SJSA1 (cell line): ENCODE data around the gene CMSS1. TPM values are rescaled to one million over a fixed set of nuclear protein-coding genes. Genes with fewer than 3 reads are reported as not detected.
"Not testable (repeated sequence)": the region's sequence is repeated elsewhere in the genome, so short reads cannot be mapped to it uniquely, and the experiment has no call there.

ENCODE experiments used
- DNase-seq, 2 experiments: peaks; one replicate each; pipeline ENCODE4 v3.0.0-alpha.2; 2015 to 2020; ENCODE audit warnings: low spot score in 2 of 2, low read depth in 1 of 2
- H3K27ac ChIP-seq: fragments of 250-450 bp; sonication (Bioruptor Pico); 2 replicates; pipeline ENCODE4 v1.5.1; 2020; ENCODE audit warnings: mild to moderate bottlenecking, moderate library complexity
- H3K27me3 ChIP-seq: fragments of 250-450 bp; sonication (Bioruptor Pico); replicated peaks from 2 replicates; pipeline ENCODE4 v1.5.1; 2020; ENCODE audit warnings: mild to moderate bottlenecking, moderate library complexity
- H3K36me3 ChIP-seq: fragments of 250-450 bp; sonication (Bioruptor Pico); 2 replicates; pipeline ENCODE4 v1.5.1; 2020; ENCODE audit warnings: mild to moderate bottlenecking
- H3K4me1 ChIP-seq: fragments of 250-450 bp; sonication (Bioruptor Pico); replicated peaks from 2 replicates; pipeline ENCODE4 v1.6.1; 2021; ENCODE audit warnings: mild to moderate bottlenecking
- H3K4me3 ChIP-seq: fragments of 250-450 bp; sonication (Bioruptor Pico); 2 replicates; pipeline ENCODE4 v1.5.1; 2020; ENCODE audit warnings: mild to moderate bottlenecking
- H3K9me3 ChIP-seq: fragments of 250-450 bp; sonication (Bioruptor Pico); replicated peaks from 2 replicates; pipeline ENCODE4 v1.5.1; 2020; ENCODE audit warnings: mild to moderate bottlenecking
- total RNA-seq: library from RNA; depleted of rRNA; stranded (reverse); fragments of >200 nt; shearing (Covaris generic); gene quantifications from 2 replicates; pipeline ENCODE4 v1.2.3, GENCODE V29; 2014

The CMSS1 gene
- total RNA-seq, 1 experiment from 2014 or later = 29.5 TPM

DNA sequence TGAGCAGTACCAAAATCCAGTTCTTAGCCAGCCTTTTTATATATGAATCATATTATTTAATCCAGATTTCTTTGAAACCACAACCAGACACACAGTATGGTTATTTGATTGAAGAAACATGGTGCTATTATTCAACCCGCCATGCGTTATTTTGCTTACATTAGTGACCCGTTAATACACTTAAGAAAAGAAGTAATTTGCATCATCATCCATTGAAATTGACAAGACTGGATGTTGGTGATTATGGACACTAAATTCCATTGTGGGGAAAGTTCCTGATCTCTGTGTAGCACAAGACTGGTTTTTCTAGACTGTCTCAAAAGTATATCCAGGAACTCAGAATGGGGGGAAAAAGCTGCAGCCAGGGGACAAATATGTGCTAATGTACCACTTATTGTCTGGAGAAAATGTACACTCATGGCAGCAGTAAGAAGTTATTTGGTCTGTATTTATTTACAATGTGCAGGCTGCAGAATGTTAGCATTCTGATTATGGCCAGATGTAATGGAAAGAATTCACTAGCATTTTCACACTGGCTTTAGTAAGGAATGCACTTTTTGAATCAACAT is 216.3 kb downstream of the CMSS1 start:
- Histone ChIP-seq H3K27ac (peak overlapping the region; percentile 32; the same call in 1 of the 2 replicates), H3K36me3 (no peaks in the 10 kb centered on the region)

GRCh38 chr3:100039075-100039474 is 221.4 kb downstream of the CMSS1 start:
- Histone ChIP-seq H3K9me3 (no peaks in the 10 kb centered on the region), H3K4me1 (peaks cover 48% of the 10 kb centered on the region), H3K4me3 (no peak overlapping the region), H3K27me3 (no peaks in the 10 kb centered on the region), H3K36me3 (no peaks in the 10 kb centered on the region), H3K27ac (no peak overlapping the region)
- DNase-seq = no peak

More for the DNA sequence above, 216.3 kb downstream of the CMSS1 start:
- no peak overlapping the region for H3K4me3 ChIP-seq
- H3K27me3 ChIP-seq = no peaks in the 10 kb centered on the region
- DNase-seq = peak in 1 of 2 experiments; percentile 66
- H3K4me1 ChIP-seq = peaks cover 33% of the 10 kb centered on the region
- H3K9me3 ChIP-seq = no peaks in the 10 kb centered on the region

DNA sequence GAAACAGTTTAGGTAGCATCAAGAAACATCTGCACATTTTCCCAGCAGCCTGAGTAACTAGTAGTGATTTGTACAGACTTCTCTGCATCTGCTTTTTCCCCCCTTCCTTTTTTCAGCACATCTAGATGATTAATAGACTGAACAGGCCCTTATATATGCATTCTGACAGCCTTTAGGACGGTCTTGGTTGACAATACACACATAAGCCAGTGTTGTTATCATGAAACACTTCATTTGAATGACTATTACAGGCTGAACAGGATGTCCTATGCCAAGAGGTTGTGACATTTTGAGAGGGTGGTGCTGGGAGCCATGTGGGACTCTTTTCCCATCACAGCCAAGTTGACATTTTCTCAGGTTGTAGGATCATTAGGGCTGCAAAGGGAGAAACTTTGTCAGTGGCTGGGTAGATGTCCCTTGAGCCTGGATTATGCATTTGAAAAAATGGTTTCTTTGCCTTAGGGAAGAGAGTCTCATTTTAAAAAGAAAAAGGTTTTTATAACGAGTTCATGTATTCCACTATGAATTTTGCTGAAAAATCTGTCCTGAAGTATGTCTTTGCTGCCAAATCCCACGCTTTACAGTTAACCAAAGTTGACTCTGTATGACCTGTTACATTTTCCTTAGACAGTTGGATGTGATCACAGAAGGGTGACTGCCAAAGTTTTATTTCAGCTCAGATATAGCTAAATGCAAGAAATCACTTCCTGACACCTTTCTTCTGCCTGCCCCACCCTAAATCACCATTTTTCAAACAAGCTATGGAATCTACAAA is 223.0 kb downstream of the CMSS1 start:
- DNase-seq = no peak

GRCh38 chr3:100041328-100041749 is 223.7 kb downstream of the CMSS1 start:
- peak in 1 of 2 experiments; percentile 94 for DNase-seq
- H3K4me3 ChIP-seq = no peak overlapping the region
- H3K4me1 ChIP-seq = peaks cover 54% of the 10 kb centered on the region
- peak overlapping the region; percentile 95 for H3K27ac ChIP-seq
- no peaks in the 10 kb centered on the region for H3K27me3 ChIP-seq
- no peaks in the 10 kb centered on the region for H3K9me3 ChIP-seq
- no peaks in the 10 kb centered on the region for H3K36me3 ChIP-seq

More for the DNA sequence above, 223.0 kb downstream of the CMSS1 start:
- H3K4me1 ChIP-seq = peaks cover 47% of the 10 kb centered on the region
- no peaks in the 10 kb centered on the region for H3K9me3 ChIP-seq
- H3K27me3 ChIP-seq = no peaks in the 10 kb centered on the region
- peak overlapping the region; percentile 95 for H3K27ac ChIP-seq
- no peak overlapping the region for H3K4me3 ChIP-seq
- H3K36me3 ChIP-seq = no peaks in the 10 kb centered on the region

DNA sequence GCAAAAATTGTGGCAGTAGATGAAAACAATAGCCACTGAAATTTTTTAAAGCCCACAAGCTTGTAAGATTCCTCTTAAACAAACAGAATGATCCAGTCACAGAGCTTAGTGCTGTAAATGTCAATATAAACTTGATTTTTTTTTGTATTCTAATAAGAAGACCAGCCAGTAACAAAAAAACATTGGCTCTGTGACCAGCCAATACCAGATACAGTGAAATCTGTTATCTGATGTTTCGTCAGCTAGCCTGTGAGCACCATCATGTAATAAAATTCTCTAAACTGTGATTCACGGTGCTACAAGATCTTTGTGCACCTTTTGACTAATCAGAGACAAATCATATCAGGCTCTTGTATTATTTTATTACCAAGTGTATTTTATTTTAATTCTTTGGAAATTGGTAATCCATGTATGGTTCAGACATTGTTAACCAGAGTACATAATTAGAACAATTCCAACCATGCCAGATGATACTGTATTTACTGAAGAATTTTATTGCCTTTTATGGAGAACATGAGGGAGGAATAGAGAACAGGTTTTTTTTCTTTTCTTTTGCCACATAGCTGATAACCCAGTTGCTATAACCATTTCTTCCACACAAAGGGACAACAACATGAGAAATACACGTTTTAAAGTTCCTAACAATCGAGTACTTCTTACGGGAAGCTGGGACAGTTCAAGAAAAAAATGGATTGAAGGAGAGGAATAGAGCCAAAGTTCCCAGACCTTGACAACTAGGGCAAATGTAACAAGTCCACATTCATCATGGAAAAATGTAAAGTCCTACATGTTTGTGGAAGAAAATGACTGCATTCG is 224.7 kb downstream of the CMSS1 start:
- no peaks in the 10 kb centered on the region for H3K27me3 ChIP-seq
- no peaks in the 10 kb centered on the region for H3K36me3 ChIP-seq
- no peak overlapping the region for H3K4me3 ChIP-seq
- H3K9me3 ChIP-seq = no peaks in the 10 kb centered on the region
- H3K27ac ChIP-seq = peak overlapping the region; percentile 95
- peaks cover 65% of the 10 kb centered on the region for H3K4me1 ChIP-seq
- peak in 1 of 2 experiments; percentile 71 for DNase-seq

DNA sequence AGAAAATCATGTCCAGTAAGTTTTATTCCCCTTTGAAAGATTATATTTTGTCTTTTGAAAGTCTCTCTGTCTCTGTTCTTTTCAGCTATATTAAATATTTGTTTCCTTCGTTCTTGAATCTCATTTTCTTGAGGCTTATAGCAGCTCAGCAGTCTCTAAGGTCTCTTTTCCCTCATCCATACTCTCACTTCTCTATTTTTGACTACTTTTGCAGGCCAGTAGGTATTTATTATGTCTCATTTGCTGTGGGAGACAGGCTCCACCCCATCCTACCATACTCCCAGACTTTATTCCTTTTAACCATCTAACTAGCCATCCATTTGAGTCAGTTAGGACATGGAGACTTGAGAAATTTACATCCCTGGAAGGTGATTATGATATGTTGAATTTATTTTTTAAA is 225.6 kb downstream of the CMSS1 start:
- H3K27me3 ChIP-seq = no peaks in the 10 kb centered on the region
- no peak overlapping the region for H3K4me3 ChIP-seq
- H3K27ac ChIP-seq = peak overlapping the region; percentile 95
- H3K36me3 ChIP-seq = no peaks in the 10 kb centered on the region
- H3K4me1 ChIP-seq = peaks cover 74% of the 10 kb centered on the region
- no peak for DNase-seq
- no peaks in the 10 kb centered on the region for H3K9me3 ChIP-seq

DNA sequence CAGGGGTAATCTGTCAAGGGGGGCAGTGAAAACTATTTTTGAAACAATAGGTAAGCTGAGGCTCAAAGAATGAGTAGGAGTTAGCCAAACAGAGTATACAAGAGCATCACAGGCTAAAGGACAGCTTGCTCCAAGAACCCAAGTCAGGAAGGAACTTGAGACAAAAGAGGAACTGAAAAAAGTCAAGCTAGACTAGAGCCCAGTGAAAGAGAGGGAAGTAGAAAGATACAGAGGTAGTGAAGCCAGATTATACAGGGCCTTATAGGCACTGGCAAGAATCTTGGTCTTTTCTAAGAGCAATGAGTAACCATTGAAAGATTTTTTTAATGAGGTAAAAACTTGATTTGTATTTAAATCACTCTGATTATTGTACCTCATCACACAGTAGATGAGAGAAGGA is 226.7 kb downstream of the CMSS1 start:
- H3K27me3 ChIP-seq = no peaks in the 10 kb centered on the region
- no peak overlapping the region for H3K4me3 ChIP-seq
- peaks cover 79% of the 10 kb centered on the region for H3K4me1 ChIP-seq
- DNase-seq = no peak
- H3K9me3 ChIP-seq = no peaks in the 10 kb centered on the region
- H3K36me3 ChIP-seq = no peaks in the 10 kb centered on the region
- H3K27ac ChIP-seq = no peak overlapping the region

- H3K4me3 ChIP-seq = no peak overlapping the region
- DNase-seq = peak; percentile 86 to 89
- H3K27me3 ChIP-seq = no peaks in the 10 kb centered on the region
- H3K9me3 ChIP-seq = no peaks in the 10 kb centered on the region
- no peaks in the 10 kb centered on the region for H3K36me3 ChIP-seq
- peak overlapping the region; percentile 50 for H3K27ac ChIP-seq
- peaks cover 71% of the 10 kb centered on the region for H3K4me1 ChIP-seq
Observed at GRCh38 chr3:100045696-100046095, 228.0 kb downstream of the CMSS1 start.

GRCh38 chr3:100046986-100047385 is 229.3 kb downstream of the CMSS1 start:
- no peaks in the 10 kb centered on the region for H3K36me3 ChIP-seq
- H3K27me3 ChIP-seq = no peaks in the 10 kb centered on the region
- no peak for DNase-seq
- no peaks in the 10 kb centered on the region for H3K9me3 ChIP-seq
- H3K27ac ChIP-seq = no peak overlapping the region
- H3K4me3 ChIP-seq = no peak overlapping the region
- peaks cover 60% of the 10 kb centered on the region for H3K4me1 ChIP-seq

DNA sequence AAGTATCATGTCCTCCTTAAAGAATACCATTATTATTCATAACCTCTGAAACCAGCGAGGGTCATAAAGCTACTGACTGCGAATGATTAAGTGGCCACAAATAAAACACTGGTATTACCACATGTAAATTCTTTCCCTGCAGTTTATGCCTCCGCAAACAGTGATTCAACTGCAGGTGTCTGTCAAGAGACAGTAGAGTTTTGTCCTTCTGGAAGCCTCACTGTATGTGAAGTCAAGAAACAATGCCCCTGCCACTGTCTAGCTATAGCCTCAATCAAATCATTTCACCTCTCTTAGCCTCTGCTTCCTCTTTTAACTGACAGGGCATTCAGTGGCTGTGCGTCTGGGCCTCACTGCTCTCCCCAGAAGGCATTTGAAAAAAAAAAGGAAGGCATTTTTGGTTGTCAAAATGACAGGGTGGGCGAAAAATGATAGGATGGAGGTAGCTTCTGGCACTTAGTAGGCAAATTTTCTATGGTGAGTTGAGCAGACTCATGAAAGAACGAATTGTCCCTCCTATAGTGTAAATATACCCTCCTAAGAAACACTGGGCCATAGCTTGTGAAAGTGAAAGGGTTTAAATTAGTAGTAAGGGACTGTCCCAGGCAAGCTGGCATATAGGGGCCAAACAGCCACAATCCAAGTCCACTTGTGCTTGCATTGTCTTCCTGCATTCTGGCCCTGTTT is 229.9 kb downstream of the CMSS1 start:
- H3K4me3 ChIP-seq = no peak overlapping the region
- no peak overlapping the region for H3K27ac ChIP-seq
- H3K36me3 ChIP-seq = no peaks in the 10 kb centered on the region
- H3K27me3 ChIP-seq = no peaks in the 10 kb centered on the region
- H3K9me3 ChIP-seq = no peaks in the 10 kb centered on the region
- peaks cover 53% of the 10 kb centered on the region for H3K4me1 ChIP-seq
- DNase-seq = no peak

DNA sequence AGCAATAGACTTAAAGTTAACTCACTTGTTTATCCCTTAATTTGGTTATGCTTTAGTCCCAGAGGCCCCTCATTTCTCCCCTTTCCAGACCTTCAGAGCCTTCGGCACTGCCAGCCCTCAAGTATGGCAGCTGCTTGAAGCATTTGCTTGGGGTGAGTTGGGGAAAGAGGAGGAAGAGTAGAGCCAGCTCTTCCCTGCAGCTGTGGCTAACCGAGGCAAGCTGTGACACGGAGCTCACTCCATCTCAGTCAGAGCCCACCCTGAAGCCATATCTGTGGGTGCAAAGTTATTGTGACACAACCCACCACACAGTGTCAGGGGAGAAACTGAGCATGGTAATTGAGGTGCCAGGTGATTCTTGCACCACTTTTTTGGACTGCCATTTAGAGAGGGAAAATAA is 230.6 kb downstream of the CMSS1 start:
- DNase-seq = no peak
- Histone ChIP-seq H3K27ac (no peak overlapping the region), H3K27me3 (no peaks in the 10 kb centered on the region), H3K4me3 (no peak overlapping the region), H3K9me3 (no peaks in the 10 kb centered on the region), H3K36me3 (no peaks in the 10 kb centered on the region), H3K4me1 (peaks cover 47% of the 10 kb centered on the region)

GRCh38 chr3:100051513-100051912 is 233.9 kb downstream of the CMSS1 start:
- H3K36me3 ChIP-seq, H3K27ac ChIP-seq, H3K9me3 ChIP-seq, H3K27me3 ChIP-seq, DNase-seq, H3K4me3 ChIP-seq: not testable (repeated sequence)
- H3K4me1 ChIP-seq = peaks cover 23% of the 10 kb centered on the region

DNA sequence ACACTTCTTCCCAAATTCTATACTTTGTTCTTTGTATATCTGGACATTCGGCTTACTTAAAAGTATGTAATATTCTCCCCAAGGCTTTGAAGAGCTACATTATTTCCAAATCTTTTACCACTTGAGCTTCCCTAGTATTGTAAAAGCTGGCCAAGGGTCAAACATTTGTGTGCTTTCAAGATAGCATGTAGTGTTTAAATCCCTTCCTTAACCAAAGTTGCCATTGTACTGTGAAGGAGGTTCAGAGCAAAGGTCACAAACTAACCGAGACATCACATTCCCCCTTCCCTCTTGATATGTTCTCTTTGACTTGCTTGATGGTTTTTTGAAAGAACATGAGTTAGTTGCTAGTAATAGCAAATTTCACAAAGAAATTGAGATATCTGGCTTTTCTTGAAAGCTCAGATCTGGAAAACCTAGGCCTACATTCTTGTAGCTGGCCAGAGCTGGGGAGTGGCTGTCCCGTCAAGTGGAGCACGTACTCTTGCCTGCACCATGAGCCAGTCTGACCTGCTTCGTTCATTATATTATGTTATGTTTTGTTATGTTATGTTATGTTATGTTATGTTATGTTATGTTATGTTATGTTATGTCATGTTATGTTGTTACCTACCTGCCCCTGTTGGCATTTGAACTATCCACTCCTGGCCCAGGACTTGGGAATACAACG is 236.4 kb downstream of the CMSS1 start:
- H3K4me1 ChIP-seq = peaks cover 10% of the 10 kb centered on the region
- no peaks in the 10 kb centered on the region for H3K9me3 ChIP-seq
- no peaks in the 10 kb centered on the region for H3K27me3 ChIP-seq
- H3K4me3 ChIP-seq = no peak overlapping the region
- no peak overlapping the region for H3K27ac ChIP-seq
- no peaks in the 10 kb centered on the region for H3K36me3 ChIP-seq
- DNase-seq = no peak
